CD4-positive, alpha-beta T cell treated with Interferon gamma for 1 hour (primary cell): Measurements from ENCODE around the gene PXT1.
"Not testable (repeated sequence)": the region's sequence is repeated elsewhere in the genome, so short reads cannot be mapped to it uniquely, and the experiment has no call there.

Experiments used
- DNase-seq: peaks from one replicate; pipeline ENCODE4 v3.0.0-alpha.2; 2020

Gene PXT1

DNA sequence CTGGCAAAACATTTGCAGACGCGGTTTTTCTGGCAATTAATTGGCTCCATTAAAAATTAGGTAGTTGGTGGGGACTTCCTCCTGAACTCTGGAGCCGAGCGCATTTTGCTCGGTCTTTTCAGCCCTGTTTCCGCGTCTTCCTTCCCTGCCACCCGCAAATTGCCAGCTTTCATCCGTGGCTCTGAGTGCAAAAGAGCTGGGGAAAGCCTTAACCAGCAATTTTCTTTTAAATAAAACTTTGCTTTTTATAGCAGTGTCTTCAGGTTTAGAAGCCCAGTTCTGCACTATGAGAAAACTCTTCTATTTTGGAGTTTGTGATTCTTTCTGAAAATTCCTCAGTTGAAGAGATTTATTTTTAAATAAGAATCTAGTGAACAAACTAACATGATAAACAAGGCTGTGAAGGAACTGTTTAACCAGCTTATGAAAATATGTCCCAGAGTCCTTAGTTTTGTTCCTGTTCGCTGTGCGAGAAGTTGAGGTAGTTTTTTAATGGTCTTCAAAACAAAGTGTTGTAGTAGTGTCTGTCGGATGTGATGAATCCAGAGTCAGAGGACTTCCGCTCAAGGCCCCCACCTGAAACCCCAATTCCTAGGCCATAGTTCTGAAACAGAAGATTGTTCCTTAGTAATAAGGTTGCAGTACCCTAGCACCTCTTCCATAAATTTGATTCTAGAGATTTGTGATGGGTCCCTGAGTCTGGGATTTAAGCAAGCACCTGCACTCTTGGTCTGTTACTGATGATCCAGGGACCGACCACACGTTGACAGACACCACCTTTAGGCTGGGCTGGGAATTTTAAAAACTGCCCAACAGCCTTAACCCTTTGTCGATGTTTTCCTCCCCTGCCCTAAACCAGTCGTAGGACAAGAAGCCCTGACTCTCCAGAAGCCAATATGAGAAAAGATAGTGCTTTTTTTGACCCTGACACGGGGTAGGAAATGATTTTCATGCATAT, 1.1 kb upstream of the PXT1 start:
- no peak for DNase-seq

DNA sequence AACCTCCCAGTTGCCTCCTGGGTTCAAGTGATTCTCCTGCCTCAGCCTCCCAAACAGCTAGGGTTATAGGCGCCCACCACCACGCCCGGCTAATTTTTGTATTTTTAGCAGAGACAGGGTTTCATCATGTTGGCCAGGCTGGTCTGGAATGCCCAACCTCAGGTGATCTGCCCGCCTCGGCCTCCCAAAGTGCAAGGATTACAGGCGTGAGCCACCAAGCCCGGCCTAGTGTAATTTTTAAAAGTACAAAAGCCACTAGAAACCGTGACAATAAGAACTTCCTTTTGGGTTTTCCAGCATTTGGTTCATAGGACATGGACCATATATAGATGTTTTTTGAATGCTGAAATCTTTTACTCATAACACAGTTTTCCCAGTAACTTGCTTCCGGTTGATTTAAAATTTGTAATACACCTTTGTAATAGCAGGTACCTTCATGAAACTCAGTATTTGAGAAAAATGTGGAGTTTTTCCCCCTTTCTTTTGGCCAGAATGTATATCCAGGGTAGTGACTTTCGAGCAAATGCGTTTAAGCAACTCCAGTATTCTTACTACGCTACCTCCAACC, 467 bp downstream of the PXT1 start:
- no peak for DNase-seq

DNA sequence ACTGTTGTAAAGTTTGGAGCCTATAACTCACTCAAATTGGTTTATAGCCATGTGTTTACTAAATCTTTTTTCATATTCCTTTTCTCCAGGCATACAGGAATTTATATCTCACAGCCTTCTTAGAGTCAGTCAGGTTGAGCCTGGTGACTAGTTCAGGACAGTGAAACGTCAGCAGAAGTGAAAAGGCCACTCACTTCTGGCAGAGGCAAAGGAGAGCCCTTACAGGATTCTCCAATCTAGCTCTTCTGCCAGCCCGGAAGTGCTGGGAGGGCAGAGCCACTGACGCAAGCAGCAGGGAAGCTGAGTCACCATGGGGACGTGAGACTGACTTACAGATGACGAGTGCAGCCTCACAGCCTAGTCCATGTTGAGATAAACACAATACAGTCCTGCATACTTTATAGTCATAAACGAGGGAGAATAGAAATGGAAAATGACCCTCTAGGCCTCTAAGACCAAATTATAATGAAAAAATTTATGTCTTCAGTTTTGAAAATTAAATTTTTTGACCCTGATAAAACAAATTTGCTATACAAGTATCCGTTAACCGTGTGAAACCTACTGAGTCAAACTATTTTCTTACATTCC, 1.3 kb downstream of the PXT1 start:
- DNase-seq = peak; percentile 90

DNA sequence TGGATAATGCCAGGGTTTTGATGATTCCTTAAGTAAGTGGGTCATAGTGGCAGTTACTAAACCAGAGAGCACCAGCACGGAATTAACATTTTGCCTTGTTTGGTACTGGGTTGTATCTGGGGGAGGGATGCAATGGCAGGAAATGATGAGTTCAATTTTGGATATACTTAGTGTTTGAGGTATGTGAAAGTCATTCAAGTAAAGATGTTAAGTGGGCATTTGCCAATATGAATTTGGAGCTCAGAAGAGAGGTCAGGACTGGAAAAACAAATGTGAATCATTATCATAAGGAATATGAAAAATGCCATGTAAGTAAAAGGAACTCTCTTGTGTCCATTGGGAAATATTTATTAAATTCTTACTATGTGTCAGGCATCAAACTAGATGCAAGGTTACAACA, 6.2 kb downstream of the PXT1 start:
- DNase-seq = no peak

DNA sequence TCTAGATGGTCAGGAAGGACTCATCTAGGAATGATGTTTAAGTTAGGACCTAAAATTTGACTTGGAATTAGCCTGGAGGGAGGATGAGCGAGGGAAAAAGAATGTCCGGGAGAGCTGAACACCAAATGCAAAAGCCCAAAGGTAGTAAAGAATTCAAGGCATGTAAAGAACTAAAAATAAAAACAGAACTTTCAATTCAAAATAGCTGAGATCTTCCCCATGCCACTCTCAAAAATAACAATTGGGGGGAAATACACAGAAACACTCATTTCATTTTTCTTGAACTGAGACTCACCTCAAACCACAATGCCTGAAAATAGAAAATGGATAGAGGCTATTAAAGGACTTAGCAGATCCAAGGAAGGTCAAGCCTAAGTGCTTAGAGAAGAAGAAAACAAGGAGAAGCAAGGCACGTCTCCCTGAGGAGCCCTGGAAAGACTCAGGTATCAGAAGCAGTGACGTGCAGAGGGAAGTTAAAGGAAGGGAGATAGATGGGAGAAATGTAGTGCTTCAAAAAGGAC, 10.4 kb downstream of the PXT1 start:
- DNase-seq = no peak

DNA sequence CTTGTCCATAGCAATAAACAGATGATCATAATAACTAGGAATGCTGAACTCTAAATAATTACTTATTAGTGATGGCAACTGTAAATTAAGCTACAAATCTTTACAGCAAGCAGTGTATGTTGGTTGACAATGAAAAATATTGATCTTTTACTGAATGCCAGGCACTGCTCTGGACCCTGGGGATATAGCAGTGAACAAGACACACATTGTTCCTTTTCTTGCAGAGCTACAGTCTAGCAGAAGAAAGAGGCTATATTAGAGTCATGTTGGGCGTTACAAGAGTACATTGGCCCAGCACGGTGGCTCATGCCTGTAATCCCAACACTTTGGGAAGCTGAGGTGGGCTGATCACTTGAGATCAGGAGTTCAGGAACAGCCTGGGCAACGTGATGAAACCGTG, 11.5 kb downstream of the PXT1 start:
- DNase-seq = no peak

DNA sequence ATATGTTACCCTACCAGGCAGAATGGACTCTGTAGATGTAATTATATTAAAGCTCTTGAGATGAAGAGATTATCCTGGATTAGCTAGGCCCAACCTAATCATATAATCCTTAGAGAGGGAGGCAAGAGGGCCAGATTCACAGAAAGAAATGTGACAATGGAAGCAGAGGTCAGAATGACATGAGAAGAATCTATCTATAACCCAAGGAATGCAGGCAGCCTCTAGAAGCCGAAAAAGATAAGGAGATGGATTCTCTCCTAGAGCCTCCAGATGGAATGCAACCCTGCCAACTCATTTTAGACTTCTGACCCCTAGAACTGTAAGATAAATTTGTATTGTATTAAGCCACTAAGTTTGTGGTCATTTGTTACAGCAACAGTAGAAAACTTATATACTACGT, 12.3 kb downstream of the PXT1 start:
- DNase-seq = no peak

DNA sequence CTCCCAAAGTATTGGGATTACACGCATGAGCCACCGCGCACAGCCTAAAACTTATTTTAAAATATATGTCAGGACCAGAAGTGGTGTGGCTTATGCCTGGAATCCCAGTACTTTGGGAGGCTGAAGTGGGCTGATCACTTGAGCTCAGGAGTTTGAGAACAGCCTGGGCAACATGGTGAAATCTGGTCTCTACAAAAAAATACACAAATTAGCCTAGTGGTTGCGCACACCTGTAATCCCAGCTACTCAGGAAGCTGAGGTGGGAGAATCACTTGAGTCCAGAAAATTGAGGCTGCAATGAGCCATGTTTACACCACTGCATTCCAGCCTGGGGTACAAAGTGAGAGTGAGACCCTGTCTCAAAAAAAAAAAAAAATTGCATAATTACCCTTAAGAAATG, 13.7 kb downstream of the PXT1 start:
- no peak for DNase-seq

DNA sequence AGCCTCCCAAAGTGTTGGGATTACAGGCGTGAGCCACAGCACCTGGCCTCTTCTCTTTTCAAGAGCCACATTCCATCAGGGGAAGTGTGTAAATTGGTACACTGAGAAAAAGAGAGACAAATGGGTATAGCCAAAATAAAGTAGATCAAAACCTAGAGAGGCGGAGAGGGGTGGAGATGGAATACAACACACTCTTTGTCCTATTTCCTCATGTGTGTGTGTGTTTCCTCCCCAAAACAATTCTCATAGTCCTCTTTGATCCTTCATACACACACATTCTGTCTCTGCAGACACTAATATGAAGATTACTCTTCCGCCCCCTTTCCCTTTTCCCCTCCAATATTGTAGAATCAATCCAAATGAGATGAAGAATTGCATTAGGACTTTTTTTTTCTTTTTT, 16.0 kb downstream of the PXT1 start:
- no peak for DNase-seq

DNA sequence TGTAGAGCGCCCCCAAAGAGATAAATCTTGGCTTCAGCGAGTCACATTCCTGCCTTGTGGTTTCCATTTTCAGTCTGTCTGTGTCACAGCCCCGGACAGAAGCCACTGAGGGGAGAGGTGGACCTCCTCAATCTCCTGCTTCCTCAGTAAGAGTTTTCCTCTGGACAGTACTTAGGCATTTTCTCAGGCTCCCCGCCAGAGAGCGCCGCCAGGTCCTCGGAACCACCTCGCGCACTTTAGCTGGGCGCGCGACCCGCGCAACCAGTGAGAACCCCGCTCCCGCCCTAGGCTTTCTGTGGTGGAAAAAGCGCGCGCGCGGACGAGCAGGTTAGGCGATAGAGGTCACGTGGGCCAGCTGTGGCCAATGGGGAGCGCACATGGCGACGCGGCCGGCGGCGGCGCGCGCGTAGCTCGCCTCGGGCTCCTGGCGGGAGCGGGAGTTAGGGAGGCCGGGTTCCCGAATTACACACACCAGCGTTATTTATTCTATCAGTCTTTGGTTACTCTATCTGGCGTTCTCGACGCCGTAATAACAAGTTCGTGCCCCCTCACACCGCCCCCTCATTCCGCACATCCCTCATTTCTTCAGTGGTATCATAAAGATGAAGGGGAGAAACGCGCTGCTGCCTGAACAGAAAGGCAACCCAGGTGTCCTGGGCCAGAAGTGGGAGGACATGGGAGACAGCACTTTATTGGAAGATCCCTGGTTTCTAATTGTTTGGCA, 19.4 kb downstream of the PXT1 start:
- DNase-seq = peak; percentile 97

DNA sequence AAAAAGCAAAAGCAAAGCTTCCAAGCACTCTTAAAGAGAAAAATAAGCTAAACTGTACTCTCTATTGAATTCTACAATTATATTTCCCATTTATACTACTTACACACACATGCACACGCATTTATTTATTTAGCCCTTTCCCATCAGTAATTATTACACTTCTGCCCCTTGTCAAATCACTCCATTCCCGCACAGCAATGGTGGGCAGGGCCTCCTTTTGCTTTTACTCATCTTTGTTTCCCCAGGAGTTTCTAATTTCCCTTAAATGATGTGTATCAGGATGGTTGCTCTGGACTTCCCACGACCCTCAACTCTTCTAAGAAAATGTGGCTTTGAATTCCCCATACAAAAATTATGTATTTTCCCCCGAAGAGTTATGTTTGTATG, 19.9 kb downstream of the PXT1 start:
- DNase-seq = no peak

DNA sequence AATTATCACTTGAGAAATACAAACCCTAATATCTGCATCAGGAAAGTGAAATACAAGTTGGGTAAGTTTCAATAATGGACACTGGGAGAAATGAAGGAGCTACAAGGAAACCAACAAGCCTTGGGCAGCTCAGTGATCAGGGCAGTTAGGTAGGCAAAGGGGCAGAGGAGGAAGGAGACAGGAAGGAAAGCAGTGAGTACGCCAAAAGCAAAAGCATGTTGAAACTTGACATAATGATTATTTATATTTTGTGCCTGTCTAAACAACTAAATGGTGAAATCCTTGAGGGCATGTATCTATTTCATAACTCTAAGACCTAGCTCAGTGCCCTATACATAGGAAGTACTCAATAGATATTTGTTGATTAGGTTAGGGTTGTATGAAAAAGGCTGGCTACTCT, 23.3 kb downstream of the PXT1 start:
- DNase-seq = no peak

DNA sequence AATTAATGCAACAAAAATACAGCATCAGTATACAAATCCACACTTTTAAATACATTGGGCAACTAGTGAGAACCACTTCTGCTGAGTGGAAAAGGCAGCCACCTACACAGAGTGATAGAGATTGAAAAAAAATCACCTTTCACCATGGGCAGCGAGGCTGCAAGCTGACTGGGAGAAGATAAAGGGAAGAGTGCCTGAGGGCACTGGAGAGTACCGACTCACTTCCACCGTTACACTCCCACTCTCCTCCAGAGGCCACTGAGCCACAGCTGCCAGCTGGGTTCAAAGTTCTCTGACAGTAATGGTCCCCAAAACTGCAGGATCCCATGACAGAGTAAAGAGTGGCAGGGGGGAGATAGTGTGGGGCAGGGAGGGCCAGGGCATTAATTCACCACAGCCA, 24.1 kb downstream of the PXT1 start:
- DNase-seq = no peak

DNA sequence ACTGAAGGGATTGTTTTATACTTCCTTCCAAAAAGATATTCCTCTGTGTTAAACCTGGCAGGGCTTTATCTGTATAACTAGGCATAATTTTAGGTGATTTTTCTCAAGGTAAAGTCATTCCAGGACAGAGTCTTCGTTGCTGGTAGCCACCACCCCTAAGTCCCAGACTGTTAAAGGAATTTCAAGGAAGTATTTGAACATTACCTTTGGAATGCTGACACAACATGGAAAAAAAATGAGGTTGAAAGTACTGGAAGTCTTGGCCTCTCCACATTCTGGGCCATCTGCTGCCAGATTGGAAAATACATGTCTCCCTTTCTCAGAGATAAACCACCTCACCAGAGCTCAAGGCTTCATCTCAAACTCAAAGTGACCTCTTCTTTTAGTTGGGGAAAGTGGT, 28.2 kb downstream of the PXT1 start:
- DNase-seq = no peak

DNA sequence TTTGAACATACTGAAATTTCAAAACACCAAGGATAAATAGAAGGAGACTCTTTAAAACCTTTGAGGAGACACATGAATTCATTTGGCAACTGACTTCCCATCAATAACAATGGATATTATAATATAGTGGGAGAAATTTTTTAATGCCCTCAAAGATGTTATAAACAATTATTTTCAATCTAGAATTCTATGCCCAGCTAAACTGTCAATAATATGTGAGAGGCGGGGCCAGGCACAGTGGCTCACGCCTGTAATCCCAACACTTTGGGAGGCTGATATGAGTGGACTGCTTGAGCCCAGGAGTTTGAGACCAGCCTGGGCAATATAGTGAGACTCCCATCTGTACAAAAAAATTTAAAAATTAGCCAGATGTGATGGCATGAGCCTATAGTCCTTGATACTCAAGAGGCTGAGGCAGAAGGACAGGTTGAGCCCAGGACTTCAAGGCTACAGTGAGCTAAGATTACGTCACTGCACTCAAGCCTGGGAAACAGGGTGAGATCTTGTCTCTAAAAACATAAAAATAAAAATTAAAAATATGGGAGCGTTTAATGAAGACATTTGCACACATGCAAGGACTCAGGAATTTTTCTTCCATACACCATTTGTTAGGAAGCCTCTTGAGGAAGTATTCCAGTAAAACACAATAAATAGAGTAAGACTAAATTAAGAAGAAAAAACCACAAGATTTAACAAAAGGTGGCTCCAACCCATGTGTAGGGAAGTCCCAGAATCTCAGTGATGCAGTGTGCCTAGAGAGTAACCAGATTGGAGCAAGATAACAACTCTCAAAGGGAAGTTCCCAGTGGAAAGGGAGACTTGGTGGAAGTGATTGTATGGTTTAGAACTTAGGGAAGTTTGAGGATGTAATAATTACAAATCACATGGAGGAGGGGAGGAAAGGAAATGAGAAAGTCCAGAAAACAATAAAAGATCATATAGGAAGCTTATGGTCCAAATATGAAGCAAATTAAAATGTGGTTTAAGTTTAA, 28.9 kb downstream of the PXT1 start:
- no peak for DNase-seq

DNA sequence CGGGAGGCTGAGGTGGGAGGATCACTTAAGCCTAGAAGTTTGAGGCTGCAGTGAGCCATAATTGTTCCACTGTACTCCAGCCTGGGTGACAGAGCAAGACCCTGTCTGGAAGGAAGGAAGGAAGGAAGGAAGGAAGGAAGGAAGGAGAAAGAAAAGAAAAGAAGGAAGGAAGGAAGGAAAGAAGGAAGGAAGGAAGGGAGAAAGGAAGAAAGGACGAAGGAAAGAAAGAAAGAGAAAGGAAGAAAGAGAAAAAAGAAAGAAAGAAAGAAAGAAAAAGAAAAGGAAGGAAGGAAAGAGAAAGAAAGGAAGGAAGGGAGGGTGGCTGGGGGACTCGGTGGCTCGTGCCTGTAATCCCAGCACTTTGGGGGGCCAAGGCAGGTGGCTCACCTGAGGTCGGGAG, 32.9 kb downstream of the PXT1 start:
- DNase-seq = not testable (repeated sequence)

DNA sequence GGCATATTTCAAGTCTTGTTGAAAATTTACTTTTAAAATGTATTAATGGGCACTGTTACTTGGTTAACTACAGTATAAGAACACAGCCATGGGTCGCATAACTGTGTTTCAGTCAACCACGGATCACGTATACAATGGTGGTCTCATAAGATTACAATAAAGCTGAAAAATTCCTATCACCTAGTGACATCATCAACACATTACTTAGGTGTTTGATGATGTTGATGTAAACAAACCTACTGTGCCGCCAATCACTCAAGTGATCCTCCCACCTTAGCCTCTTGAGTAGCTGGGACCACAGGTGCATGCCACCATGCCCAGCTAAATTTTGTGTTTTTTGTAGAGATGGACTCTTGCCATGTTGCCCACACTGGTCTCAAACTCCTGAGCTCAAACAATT, 38.5 kb downstream of the PXT1 start:
- no peak for DNase-seq

DNA sequence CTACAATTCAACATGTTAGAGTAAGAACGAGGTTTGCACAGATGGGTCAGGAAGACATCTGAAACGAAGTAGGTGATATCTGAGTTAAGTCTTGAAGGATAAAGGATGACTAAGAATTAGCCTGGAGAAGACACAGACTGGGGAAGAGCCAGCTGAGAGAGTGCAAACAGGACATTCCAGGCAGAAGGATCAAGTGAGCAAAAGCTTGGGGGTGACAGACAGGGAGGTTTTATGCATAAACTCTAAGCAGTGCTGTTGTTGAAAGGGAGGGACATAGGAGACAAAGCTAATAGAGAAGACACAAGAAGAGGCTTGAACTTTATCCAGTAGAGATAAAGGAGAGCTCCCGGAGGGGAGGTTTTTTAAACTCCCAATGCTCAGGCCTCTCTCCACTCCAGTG, 40.2 kb downstream of the PXT1 start:
- DNase-seq = no peak

DNA sequence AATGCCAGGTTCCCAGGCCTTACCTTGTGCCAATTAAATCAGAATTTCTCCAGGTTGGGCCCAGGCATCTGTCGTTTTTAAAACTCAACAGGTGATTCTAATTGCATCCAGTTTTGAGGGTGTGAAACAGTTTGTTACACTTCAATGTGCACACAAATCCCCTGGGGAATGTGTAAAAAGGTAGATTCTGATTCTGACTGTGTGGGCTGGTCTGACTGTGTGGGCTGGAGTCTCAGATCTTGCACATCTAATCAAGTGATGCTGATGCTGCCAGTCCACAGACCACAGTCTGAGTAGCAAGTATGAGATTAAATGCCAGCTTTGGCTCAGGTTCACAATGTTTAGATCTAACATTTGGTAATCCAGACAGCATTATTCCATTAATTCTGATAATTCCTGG, 42.7 kb downstream of the PXT1 start:
- DNase-seq = no peak

DNA sequence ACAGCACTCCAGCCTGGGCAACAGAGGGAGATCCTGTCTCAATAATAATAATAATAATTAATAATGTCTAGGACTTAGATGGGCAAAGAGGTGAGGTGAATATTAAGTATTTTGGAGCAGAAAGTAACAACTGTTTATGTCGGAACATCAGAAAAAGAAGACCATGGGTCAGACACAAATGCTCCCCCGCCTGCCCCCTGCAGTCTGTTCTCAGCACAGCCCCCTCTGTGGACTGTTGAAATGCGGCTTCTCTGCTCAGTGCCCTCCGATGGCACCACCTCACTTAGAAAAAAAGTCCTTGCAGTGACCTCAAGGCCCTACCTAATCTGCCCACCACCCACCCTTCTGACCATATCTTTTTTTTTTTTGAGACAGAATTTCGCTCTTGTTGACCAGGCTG, 50.0 kb downstream of the PXT1 start:
- no peak for DNase-seq

DNA sequence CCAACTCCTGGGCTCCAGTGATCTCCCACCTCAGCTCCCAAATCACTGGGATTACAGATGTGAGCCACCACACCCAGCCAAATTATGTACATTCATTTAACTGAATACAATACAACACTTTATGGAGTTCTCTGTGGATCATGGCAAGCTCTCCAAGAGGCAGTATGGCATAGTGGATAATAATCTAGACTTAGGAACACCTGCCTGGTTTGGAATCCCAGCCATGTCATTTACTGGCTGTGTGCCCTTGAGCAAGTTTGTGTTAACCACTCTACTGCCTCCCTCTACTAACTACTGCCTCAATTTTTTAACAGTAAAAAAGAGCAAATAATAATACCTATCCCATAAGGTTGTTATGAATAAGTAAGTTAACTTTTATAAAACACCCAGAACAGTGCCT, 53.3 kb downstream of the PXT1 start:
- DNase-seq = no peak
